Mononuclear cell (primary cell): Measurements from ENCODE around the gene YPEL5. TPM values are rescaled to one million over a fixed set of nuclear protein-coding genes. Genes with fewer than 3 reads are reported as not detected.

Experiments used
- H3K27me3 ChIP-seq: 2 replicates; pipeline ENCODE4 v1.6.0; 2011; ENCODE audit warnings: low read length, control low read depth; ENCODE audit not compliant: insufficient read depth
- H3K4me1 ChIP-seq: 2 replicates; pipeline ENCODE4 v1.5.1; 2011; ENCODE audit warnings: mild to moderate bottlenecking, low read length, control low read depth; ENCODE audit not compliant: insufficient read depth
- H3K4me3 ChIP-seq: 2 replicates; pipeline ENCODE4 v1.5.1; 2011; ENCODE audit warnings: mild to moderate bottlenecking, low read length, moderate library complexity
- H3K9me3 ChIP-seq: 2 replicates; pipeline ENCODE4 v1.5.1; 2011; ENCODE audit warnings: low read depth, mild to moderate bottlenecking, control low read depth, low read length
- total RNA-seq: library from RNA; depleted of rRNA; stranded (reverse); fragments of >200 nt; gene quantifications from one replicate; pipeline ENCODE4 v1.2.3, GENCODE V29; 2012

Gene YPEL5
- total RNA-seq, 1 donor = 625 TPM

DNA sequence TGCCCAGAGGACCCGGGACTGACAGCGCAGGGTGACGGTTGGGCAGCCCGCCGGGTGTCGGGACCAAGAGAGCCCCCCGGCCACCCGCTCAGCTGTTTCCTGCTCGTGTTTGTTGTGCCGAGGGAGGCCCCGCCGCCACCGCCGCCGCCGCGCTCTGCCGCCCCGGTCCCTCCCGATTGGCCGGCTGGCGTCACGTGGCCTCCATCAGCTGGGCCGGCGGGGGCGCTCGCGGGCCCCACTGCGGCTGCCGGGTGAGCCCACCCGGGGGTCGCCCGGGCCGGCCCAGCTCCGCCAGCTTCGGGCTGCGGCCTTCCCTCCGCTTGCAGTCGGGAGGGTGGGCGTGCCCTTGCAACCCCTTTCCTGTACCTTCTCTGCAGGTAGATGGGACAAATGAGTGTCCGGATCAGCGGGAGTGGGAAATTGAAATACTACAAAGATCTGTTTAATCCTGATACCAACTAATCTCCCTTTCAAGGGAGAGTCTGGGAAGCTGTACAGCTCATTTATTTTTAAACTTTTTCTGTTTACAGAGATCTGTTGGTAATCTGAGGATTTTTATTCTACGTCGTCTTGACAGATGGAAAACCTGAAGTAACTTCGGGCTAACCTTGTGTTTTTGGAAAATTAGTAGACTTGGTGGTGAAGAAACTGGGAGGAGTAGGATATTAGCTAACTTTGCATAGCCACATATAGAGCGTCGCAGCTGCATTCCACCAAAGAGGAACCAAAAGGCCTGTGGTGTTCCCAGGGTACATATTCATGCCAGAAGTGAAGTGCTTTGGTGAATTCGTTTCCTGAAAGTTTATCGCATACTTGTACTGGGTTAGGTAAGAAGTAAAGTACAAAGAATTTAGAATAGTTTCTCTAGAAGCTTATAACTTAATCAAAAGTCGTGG is 1.2 kb downstream of the YPEL5 start:
- Histone ChIP-seq H3K9me3 (no peaks in the 10 kb centered on the region), H3K27me3 (no peaks in the 10 kb centered on the region), H3K4me1 (peaks cover 46% of the 10 kb centered on the region), H3K4me3 (peak overlapping the region; percentile 86)

GRCh38 chr2:30148850-30149249 is 2.0 kb downstream of the YPEL5 start:
- Histone ChIP-seq H3K4me1 (peaks cover 46% of the 10 kb centered on the region), H3K4me3 (no peak overlapping the region), H3K27me3 (no peaks in the 10 kb centered on the region), H3K9me3 (no peaks in the 10 kb centered on the region)

- H3K4me3 ChIP-seq = no peak overlapping the region
- H3K4me1 ChIP-seq = peaks cover 46% of the 10 kb centered on the region
- H3K27me3 ChIP-seq = no peaks in the 10 kb centered on the region
- no peaks in the 10 kb centered on the region for H3K9me3 ChIP-seq
Observed at GRCh38 chr2:30149513-30149912, 2.7 kb downstream of the YPEL5 start.

DNA sequence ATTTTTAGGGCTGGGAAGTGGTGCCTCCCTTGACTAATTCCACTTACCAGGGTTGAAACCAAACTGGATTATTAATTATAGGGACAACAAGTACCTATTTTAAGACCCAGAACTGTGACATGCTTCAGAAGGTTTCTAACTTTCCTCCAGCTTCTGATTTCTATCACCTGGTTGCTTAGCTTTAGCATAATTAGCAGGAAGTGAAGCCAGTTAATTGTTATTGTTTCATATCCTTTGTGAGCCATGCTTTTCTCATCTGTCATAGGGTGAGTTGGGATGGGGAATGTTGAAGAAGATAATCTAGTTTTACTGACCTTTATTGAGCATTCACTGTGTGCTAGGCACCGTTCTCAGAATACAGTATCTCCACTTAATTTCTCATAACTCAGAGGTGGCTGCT is 3.2 kb downstream of the YPEL5 start:
- H3K9me3 ChIP-seq = no peaks in the 10 kb centered on the region
- peaks cover 43% of the 10 kb centered on the region for H3K4me1 ChIP-seq
- no peak overlapping the region for H3K4me3 ChIP-seq
- H3K27me3 ChIP-seq = no peaks in the 10 kb centered on the region

DNA sequence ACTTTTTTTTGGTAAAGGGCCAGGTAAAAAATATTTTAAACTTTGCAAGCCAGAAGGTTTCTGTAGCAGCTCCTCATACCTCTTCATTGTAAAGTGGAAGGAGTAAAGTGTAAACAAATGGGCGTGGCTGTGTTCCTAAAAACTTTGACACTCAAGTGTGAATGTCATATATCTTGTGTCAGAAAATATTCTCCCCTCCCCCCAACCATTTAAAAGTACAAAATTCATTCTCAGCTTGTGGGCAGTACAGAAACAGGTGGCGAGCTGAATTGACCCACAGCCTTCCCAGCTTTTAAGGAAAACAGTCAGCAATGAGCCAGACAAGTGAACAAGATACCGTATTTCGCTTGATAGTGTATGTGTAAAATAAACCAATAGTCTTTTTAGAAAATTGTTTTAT is 4.0 kb downstream of the YPEL5 start:
- Histone ChIP-seq H3K4me3 (no peak overlapping the region), H3K4me1 (peaks cover 36% of the 10 kb centered on the region)

GRCh38 chr2:30152385-30152784 is 5.6 kb downstream of the YPEL5 start:
- no peak overlapping the region for H3K4me3 ChIP-seq
- no peaks in the 10 kb centered on the region for H3K9me3 ChIP-seq
- H3K27me3 ChIP-seq = no peaks in the 10 kb centered on the region
- H3K4me1 ChIP-seq = peaks cover 30% of the 10 kb centered on the region

More for the DNA sequence above, 4.0 kb downstream of the YPEL5 start:
- no peaks in the 10 kb centered on the region for H3K9me3 ChIP-seq
- no peaks in the 10 kb centered on the region for H3K27me3 ChIP-seq

DNA sequence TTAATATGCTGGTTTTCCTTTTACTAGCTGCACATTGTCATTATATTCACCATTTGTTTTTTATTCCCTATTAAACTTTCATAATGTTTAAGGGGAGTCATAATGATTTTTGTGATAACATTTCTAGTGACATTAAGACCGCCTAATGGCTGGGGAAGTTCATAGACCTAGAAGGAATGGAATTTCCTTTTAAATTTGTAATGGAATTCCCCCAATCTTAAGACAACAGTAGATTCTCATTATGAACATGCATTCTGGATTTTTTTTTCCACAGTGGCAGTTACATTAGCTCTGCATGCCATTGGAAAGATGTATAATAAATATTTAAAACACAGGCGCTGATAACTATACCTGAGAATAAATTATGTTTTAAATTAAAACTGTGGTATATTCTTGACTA is 8.4 kb downstream of the YPEL5 start:
- H3K27me3 ChIP-seq = no peaks in the 10 kb centered on the region

GRCh38 chr2:30155889-30156658 is 9.3 kb downstream of the YPEL5 start:
- Histone ChIP-seq H3K9me3 (no peaks in the 10 kb centered on the region), H3K27me3 (no peaks in the 10 kb centered on the region), H3K4me1 (no peaks in the 10 kb centered on the region), H3K4me3 (no peak overlapping the region)

More for the DNA sequence above, 8.4 kb downstream of the YPEL5 start:
- H3K4me3 ChIP-seq = no peak overlapping the region
- no peaks in the 10 kb centered on the region for H3K9me3 ChIP-seq
- H3K4me1 ChIP-seq = peaks cover 8% of the 10 kb centered on the region

DNA sequence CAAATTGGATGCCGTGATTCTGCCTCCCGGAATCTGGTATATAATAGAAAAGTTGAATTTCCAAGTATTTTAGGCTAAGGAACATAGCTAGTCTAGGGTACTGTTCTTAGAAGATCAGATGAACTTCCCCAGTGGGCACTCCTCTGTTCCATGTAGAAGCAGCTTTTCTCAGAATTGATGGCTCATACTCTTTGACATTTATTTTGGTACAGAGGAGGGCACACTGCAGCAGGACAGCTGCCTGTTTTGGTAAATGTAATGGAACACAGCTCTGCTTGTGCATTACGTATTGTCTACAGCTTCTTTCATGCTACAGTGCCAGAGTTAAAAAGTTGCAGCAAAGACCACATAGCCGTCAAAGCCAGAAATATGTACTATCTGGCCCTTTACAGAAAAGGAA is 10.8 kb downstream of the YPEL5 start:
- H3K4me3 ChIP-seq = no peak overlapping the region
- no peaks in the 10 kb centered on the region for H3K9me3 ChIP-seq
- H3K27me3 ChIP-seq = no peaks in the 10 kb centered on the region
- H3K4me1 ChIP-seq = no peaks in the 10 kb centered on the region

DNA sequence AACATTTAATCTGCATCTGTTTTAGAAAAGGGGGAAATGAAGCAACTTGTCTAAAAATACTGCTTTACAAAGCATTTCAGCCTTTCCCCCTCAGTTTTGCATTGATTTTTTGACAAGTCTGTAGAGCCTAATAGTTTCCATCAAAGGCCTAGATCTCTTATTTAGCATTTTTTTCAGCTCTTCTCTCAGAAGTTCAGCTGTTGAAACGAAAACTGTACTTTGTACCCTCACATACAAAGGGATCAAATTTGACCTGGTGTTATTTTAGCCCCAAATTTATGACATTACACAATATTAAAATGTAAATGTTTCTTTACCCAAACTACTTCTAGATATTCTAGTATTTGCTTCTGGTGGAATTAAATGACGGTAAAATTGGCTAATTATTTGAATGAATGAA is 13.0 kb downstream of the YPEL5 start:
- peaks cover 3% of the 10 kb centered on the region for H3K4me1 ChIP-seq
- no peak overlapping the region for H3K4me3 ChIP-seq
- H3K9me3 ChIP-seq = no peaks in the 10 kb centered on the region
- no peaks in the 10 kb centered on the region for H3K27me3 ChIP-seq

- no peak overlapping the region for H3K4me3 ChIP-seq
- no peaks in the 10 kb centered on the region for H3K27me3 ChIP-seq
- no peaks in the 10 kb centered on the region for H3K9me3 ChIP-seq
- peaks cover 4% of the 10 kb centered on the region for H3K4me1 ChIP-seq
Observed at GRCh38 chr2:30161929-30162706, 15.3 kb downstream of the YPEL5 start.

DNA sequence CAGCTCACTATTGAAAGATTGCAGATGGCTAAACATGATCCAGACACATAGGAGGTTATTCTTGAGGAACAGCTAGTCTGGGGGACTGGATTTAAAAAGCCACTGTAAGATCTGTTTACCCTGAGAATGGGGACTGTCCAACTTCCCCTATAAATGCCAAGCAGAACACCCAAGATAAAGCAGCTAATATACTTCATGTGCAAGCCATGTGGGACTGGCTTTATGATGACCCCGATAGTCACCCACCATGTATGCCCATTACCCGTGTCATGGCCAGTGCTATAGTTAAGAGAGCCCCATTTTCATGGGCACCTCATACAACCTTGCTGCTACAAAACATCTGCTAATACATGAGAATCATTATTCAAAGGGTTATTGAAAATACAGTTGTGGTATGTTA is 16.0 kb downstream of the YPEL5 start:
- Histone ChIP-seq H3K4me1 (peaks cover 4% of the 10 kb centered on the region), H3K9me3 (no peaks in the 10 kb centered on the region), H3K4me3 (no peak overlapping the region), H3K27me3 (no peaks in the 10 kb centered on the region)

- Histone ChIP-seq H3K4me3 (no peak overlapping the region), H3K4me1 (peaks cover 4% of the 10 kb centered on the region), H3K9me3 (no peaks in the 10 kb centered on the region), H3K27me3 (no peaks in the 10 kb centered on the region)
Observed at GRCh38 chr2:30164131-30164925, 17.5 kb downstream of the YPEL5 start.

- H3K4me3 ChIP-seq = no peak overlapping the region
- H3K27me3 ChIP-seq = no peaks in the 10 kb centered on the region
- H3K4me1 ChIP-seq = peaks cover 4% of the 10 kb centered on the region
- H3K9me3 ChIP-seq = no peaks in the 10 kb centered on the region
Observed at GRCh38 chr2:30165050-30165520, 18.3 kb downstream of the YPEL5 start.
